22Rv1 (cell line): Measurements from ENCODE around the gene CHAT.

ENCODE experiments used
- ZFX ChIP-seq: fragments of 450-650 bp; IDR thresholded peaks from 2 replicates; pipeline ENCODE4 v1.6.1; 2017; ENCODE audit warnings: antibody characterized with exemption, borderline replicate concordance
- TF ChIP-seq, protein P1 (sequence below): fragments of 450-650 bp; IDR thresholded peaks from 2 replicates; pipeline ENCODE4 v1.5.1; 2017; ENCODE audit warnings: mild to moderate bottlenecking

DNA sequence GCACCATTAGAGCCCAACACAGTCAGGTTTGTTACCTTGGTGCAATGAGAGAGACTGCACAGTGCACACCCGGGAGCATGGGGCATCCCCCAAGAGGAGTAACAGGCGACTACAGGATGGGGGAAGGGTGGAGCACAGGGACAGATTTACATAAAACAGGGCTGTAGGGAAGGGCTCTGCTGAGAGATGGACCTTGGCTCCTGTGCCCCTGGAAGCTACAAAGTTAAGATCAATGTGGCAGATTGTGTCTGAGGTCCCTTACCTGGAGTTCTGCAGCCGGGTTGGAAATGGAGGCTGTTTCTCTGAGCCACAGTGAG, 17.4 kb upstream of the CHAT start:
- TF ChIP-seq, protein P1, sequence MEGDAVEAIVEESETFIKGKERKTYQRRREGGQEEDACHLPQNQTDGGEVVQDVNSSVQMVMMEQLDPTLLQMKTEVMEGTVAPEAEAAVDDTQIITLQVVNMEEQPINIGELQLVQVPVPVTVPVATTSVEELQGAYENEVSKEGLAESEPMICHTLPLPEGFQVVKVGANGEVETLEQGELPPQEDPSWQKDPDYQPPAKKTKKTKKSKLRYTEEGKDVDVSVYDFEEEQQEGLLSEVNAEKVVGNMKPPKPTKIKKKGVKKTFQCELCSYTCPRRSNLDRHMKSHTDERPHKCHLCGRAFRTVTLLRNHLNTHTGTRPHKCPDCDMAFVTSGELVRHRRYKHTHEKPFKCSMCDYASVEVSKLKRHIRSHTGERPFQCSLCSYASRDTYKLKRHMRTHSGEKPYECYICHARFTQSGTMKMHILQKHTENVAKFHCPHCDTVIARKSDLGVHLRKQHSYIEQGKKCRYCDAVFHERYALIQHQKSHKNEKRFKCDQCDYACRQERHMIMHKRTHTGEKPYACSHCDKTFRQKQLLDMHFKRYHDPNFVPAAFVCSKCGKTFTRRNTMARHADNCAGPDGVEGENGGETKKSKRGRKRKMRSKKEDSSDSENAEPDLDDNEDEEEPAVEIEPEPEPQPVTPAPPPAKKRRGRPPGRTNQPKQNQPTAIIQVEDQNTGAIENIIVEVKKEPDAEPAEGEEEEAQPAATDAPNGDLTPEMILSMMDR = no peak
- no peak for TF ChIP-seq ZFX
